ENCODE measurements around the gene AGAP5.

Gene AGAP5

GRCh38 chr10:73653701-73654100, 44.2 kb downstream of the AGAP5 start:
- no CpG with 5 or more reads among the region's 3 CpGs for WGBS (ENCODE audit: extremely low coverage, insufficient coverage, insufficient read length)
- no peak overlapping the region for H3K14ac ChIP-seq (ENCODE audit: low read length)
- H2AK5ac ChIP-seq (ENCODE audit: low read length) = no peak overlapping the region
- H3K18ac ChIP-seq (ENCODE audit: low read length) = no peak overlapping the region
- H3K23ac ChIP-seq (ENCODE audit: low read length) = no peak overlapping the region
- no peak overlapping the region for H4K8ac ChIP-seq (ENCODE audit: low read depth, low read length)
- H3K4me2 ChIP-seq (ENCODE audit: low read length) = no peak overlapping the region
- no peak overlapping the region for H2AFZ ChIP-seq (ENCODE audit: insufficient read depth, low read length, poor library complexity)
- no peak overlapping the region for H3K4ac ChIP-seq (ENCODE audit: low read depth, low read length)
- H2BK5ac ChIP-seq (ENCODE audit: low read depth, low read length, poor library complexity) = no peak overlapping the region
- no peak overlapping the region for H4K12ac ChIP-seq (ENCODE audit: low read depth, low read length)
- no peak for DNase-seq
- no peak overlapping the region for H4K91ac ChIP-seq (ENCODE audit: low read depth, low read length)
- no peak overlapping the region for H3K27ac ChIP-seq (ENCODE audit: low read depth, low read length)
- no peak overlapping the region for H2BK12ac ChIP-seq (ENCODE audit: low read length)
- H3K9ac ChIP-seq (ENCODE audit: low read length) = no peak overlapping the region
- H3K4me3 ChIP-seq (ENCODE audit: low read depth, low read length) = no peak overlapping the region
- H2BK120ac ChIP-seq (ENCODE audit: insufficient read depth, low read length, poor library complexity) = no peak overlapping the region
- no peaks in the 10 kb centered on the region for H3K79me2 ChIP-seq (ENCODE audit: control insufficient read depth, insufficient read depth, low read length, poor library complexity)
- H3K4me1 ChIP-seq (ENCODE audit: control insufficient read depth in 1 of 2, insufficient read depth in 2 of 2, low read length in 2 of 2) = peaks cover 3 to 4% of the 10 kb centered on the region in 2 experiments
- H3K27me3 ChIP-seq (ENCODE audit: insufficient read depth, low read length) = no peaks in the 10 kb centered on the region
- no peaks in the 10 kb centered on the region for H3K9me3 ChIP-seq (ENCODE audit: insufficient read depth, low read depth, low read length)
- H3K79me1 ChIP-seq (ENCODE audit: low read length) = no peaks in the 10 kb centered on the region
- H3K36me3 ChIP-seq (ENCODE audit: control insufficient read depth in 1 of 2, insufficient read depth in 2 of 2, low read length in 2 of 2) = no peaks in the 10 kb centered on the region

GRCh38 chr10:73653195-73653594, 44.7 kb downstream of the AGAP5 start:
- no peak overlapping the region for H3K14ac ChIP-seq (ENCODE audit: low read length)
- H2AFZ ChIP-seq (ENCODE audit: insufficient read depth, low read length, poor library complexity) = no peak overlapping the region
- no peak overlapping the region for H3K18ac ChIP-seq (ENCODE audit: low read length)
- H3K9ac ChIP-seq (ENCODE audit: low read length) = no peak overlapping the region
- no peak overlapping the region for H2BK12ac ChIP-seq (ENCODE audit: low read length)
- H4K12ac ChIP-seq (ENCODE audit: low read depth, low read length) = no peak overlapping the region
- no peak overlapping the region for H3K27ac ChIP-seq (ENCODE audit: low read depth, low read length)
- peaks cover 7 to 9% of the 10 kb centered on the region in 2 experiments for H3K4me1 ChIP-seq (ENCODE audit: control insufficient read depth in 1 of 2, insufficient read depth in 2 of 2, low read length in 2 of 2)
- no peak overlapping the region for H2BK5ac ChIP-seq (ENCODE audit: low read depth, low read length, poor library complexity)
- H3K79me2 ChIP-seq (ENCODE audit: control insufficient read depth, insufficient read depth, low read length, poor library complexity) = no peaks in the 10 kb centered on the region
- H3K4me3 ChIP-seq (ENCODE audit: low read depth, low read length) = no peak overlapping the region
- H3K9me3 ChIP-seq (ENCODE audit: insufficient read depth, low read depth, low read length) = no peaks in the 10 kb centered on the region
- H2BK120ac ChIP-seq (ENCODE audit: insufficient read depth, low read length, poor library complexity) = no peak overlapping the region
- no peak overlapping the region for H2AK5ac ChIP-seq (ENCODE audit: low read length)
- no peak overlapping the region for H3K4ac ChIP-seq (ENCODE audit: low read depth, low read length)
- H3K36me3 ChIP-seq (ENCODE audit: control insufficient read depth in 1 of 2, insufficient read depth in 2 of 2, low read length in 2 of 2) = no peaks in the 10 kb centered on the region
- H3K27me3 ChIP-seq (ENCODE audit: insufficient read depth, low read length) = no peaks in the 10 kb centered on the region
- H4K8ac ChIP-seq (ENCODE audit: low read depth, low read length) = no peak overlapping the region
- DNase-seq = no peak
- no peak overlapping the region for H3K4me2 ChIP-seq (ENCODE audit: low read length)
- H3K79me1 ChIP-seq (ENCODE audit: low read length) = no peaks in the 10 kb centered on the region
- no peak overlapping the region for H3K23ac ChIP-seq (ENCODE audit: low read length)
- no CpG with 5 or more reads among the region's 11 CpGs for WGBS (ENCODE audit: extremely low coverage, insufficient coverage, insufficient read length)
- no peak overlapping the region for H4K91ac ChIP-seq (ENCODE audit: low read depth, low read length)

- Histone ChIP-seq H3K79me1 (ENCODE audit: low read length) (peaks cover 8% of the 10 kb centered on the region), H3K23ac (ENCODE audit: low read length) (no peak overlapping the region), H4K8ac (ENCODE audit: low read depth, low read length) (no peak overlapping the region), H2AK5ac (ENCODE audit: low read length) (no peak overlapping the region), H3K27ac (ENCODE audit: low read depth, low read length) (no peak overlapping the region), H3K9ac (ENCODE audit: low read length) (no peak overlapping the region), H3K18ac (ENCODE audit: low read length) (no peak overlapping the region), H2BK12ac (ENCODE audit: low read length) (no peak overlapping the region), H2BK120ac (ENCODE audit: insufficient read depth, low read length, poor library complexity) (no peak overlapping the region), H4K12ac (ENCODE audit: low read depth, low read length) (no peak overlapping the region), H3K4me2 (ENCODE audit: low read length) (no peak overlapping the region), H3K27me3 (ENCODE audit: insufficient read depth, low read length) (no peaks in the 10 kb centered on the region), H3K4ac (ENCODE audit: low read depth, low read length) (no peak overlapping the region), H2AFZ (ENCODE audit: insufficient read depth, low read length, poor library complexity) (no peak overlapping the region), H3K9me3 (ENCODE audit: insufficient read depth, low read depth, low read length) (no peaks in the 10 kb centered on the region), H3K4me1 (ENCODE audit: control insufficient read depth in 1 of 2, insufficient read depth in 2 of 2, low read length in 2 of 2) (peaks cover 18 to 25% of the 10 kb centered on the region in 2 experiments), H3K79me2 (ENCODE audit: control insufficient read depth, insufficient read depth, low read length, poor library complexity) (no peaks in the 10 kb centered on the region), H3K4me3 (ENCODE audit: low read depth, low read length) (no peak overlapping the region), H4K91ac (ENCODE audit: low read depth, low read length) (no peak overlapping the region), H3K14ac (ENCODE audit: low read length) (no peak overlapping the region), H2BK5ac (ENCODE audit: low read depth, low read length, poor library complexity) (no peak overlapping the region), H3K36me3 (ENCODE audit: control insufficient read depth in 1 of 2, insufficient read depth in 2 of 2, low read length in 2 of 2) (no peaks in the 10 kb centered on the region)
- WGBS (ENCODE audit: extremely low coverage, insufficient coverage, insufficient read length) = no CpG with 5 or more reads among the region's 5 CpGs
- peak; percentile 33 to 67 for DNase-seq
These were observed 47.2 kb downstream of the AGAP5 start for GRCh38 chr10:73650537-73651331.

- no CpG with 5 or more reads among the region's 6 CpGs for WGBS (ENCODE audit: extremely low coverage, insufficient coverage, insufficient read length)
These were observed 47.9 kb downstream of the AGAP5 start for GRCh38 chr10:73649876-73650536.

More at GRCh38 chr10:73649876-73650536, 47.9 kb downstream of the AGAP5 start:
- no peak overlapping the region for H2BK120ac ChIP-seq (ENCODE audit: insufficient read depth, low read length, poor library complexity)
- no peak overlapping the region for H3K4me2 ChIP-seq (ENCODE audit: low read length)
- H3K9me3 ChIP-seq (ENCODE audit: insufficient read depth, low read depth, low read length) = no peaks in the 10 kb centered on the region
- no peak overlapping the region for H3K4ac ChIP-seq (ENCODE audit: low read depth, low read length)
- no peak overlapping the region for H3K18ac ChIP-seq (ENCODE audit: low read length)
- H2AK5ac ChIP-seq (ENCODE audit: low read length) = no peak overlapping the region
- peaks cover 18 to 25% of the 10 kb centered on the region in 2 experiments for H3K4me1 ChIP-seq (ENCODE audit: control insufficient read depth in 1 of 2, insufficient read depth in 2 of 2, low read length in 2 of 2)
- no peaks in the 10 kb centered on the region for H3K79me2 ChIP-seq (ENCODE audit: control insufficient read depth, insufficient read depth, low read length, poor library complexity)
- no peak overlapping the region for H3K9ac ChIP-seq (ENCODE audit: low read length)
- peaks cover 8% of the 10 kb centered on the region for H3K79me1 ChIP-seq (ENCODE audit: low read length)
- no peak overlapping the region for H4K91ac ChIP-seq (ENCODE audit: low read depth, low read length)
- H3K27me3 ChIP-seq (ENCODE audit: insufficient read depth, low read length) = no peaks in the 10 kb centered on the region
- no peak overlapping the region for H4K8ac ChIP-seq (ENCODE audit: low read depth, low read length)
- no peak overlapping the region for H3K4me3 ChIP-seq (ENCODE audit: low read depth, low read length)
- H3K36me3 ChIP-seq (ENCODE audit: control insufficient read depth in 1 of 2, insufficient read depth in 2 of 2, low read length in 2 of 2) = no peaks in the 10 kb centered on the region
- H2BK5ac ChIP-seq (ENCODE audit: low read depth, low read length, poor library complexity) = no peak overlapping the region
- H3K23ac ChIP-seq (ENCODE audit: low read length) = no peak overlapping the region
- no peak overlapping the region for H3K27ac ChIP-seq (ENCODE audit: low read depth, low read length)
- DNase-seq = peak; percentile 46 to 86
- H2AFZ ChIP-seq (ENCODE audit: insufficient read depth, low read length, poor library complexity) = no peak overlapping the region
- H4K12ac ChIP-seq (ENCODE audit: low read depth, low read length) = no peak overlapping the region
- H3K14ac ChIP-seq (ENCODE audit: low read length) = no peak overlapping the region
- no peak overlapping the region for H2BK12ac ChIP-seq (ENCODE audit: low read length)

Data from trophoblast cell (in vitro differentiated cells and primary cell).